Smooth muscle cell (in vitro differentiated cells): ENCODE data around the gene ITPRID2. TPM values are rescaled to one million over a fixed set of nuclear protein-coding genes. Genes with fewer than 3 reads are reported as not detected.

Source experiments
- DNase-seq: peaks from one replicate; lab custom pipeline; 2025; ENCODE audit not compliant: unreplicated experiment; lab: John Stamatoyannopoulos, UW
- H2AFZ ChIP-seq: fragments of 200-600 bp; sonication (generic); 2 replicates; pipeline ENCODE4 v1.6.0; 2016; ENCODE audit warnings: antibody characterized with exemption, low read depth, mild to moderate bottlenecking
- H3F3A ChIP-seq: fragments of 200-600 bp; sonication (generic); 2 replicates; pipeline ENCODE4 v1.6.0; 2017; ENCODE audit warnings: antibody characterized with exemption, low read depth
- H3K27ac ChIP-seq: fragments of 200-600 bp; sonication (generic); 2 replicates; pipeline ENCODE4 v1.5.1; 2016; ENCODE audit warnings: low read depth, mild to moderate bottlenecking
- H3K27me3 ChIP-seq: fragments of 200-600 bp; sonication (generic); 2 replicates; pipeline ENCODE4 v1.6.1; 2016; ENCODE audit warnings: low read depth, mild to moderate bottlenecking
- H3K36me3 ChIP-seq: fragments of 200-600 bp; sonication (generic); 2 replicates; pipeline ENCODE4 v1.5.1; 2016; ENCODE audit warnings: low read depth
- H3K4me1 ChIP-seq: fragments of 200-600 bp; sonication (generic); 2 replicates; pipeline ENCODE4 v1.5.1; 2016; ENCODE audit warnings: low read depth
- H3K4me2 ChIP-seq: fragments of 200-600 bp; sonication (generic); 2 replicates; pipeline ENCODE4 v1.6.0; 2016; ENCODE audit warnings: mild to moderate bottlenecking
- H3K4me3 ChIP-seq: fragments of 200-600 bp; sonication (generic); 2 replicates; pipeline ENCODE4 v1.5.1; 2016; ENCODE audit warnings: mild to moderate bottlenecking
- H3K79me2 ChIP-seq: fragments of 200-600 bp; sonication (generic); 2 replicates; pipeline ENCODE4 v1.6.0; 2016; ENCODE audit warnings: low read depth, mild to moderate bottlenecking
- H3K9ac ChIP-seq: fragments of 200-600 bp; sonication (generic); 2 replicates; pipeline ENCODE4 v1.6.0; 2016; ENCODE audit warnings: low read depth
- H3K9me3 ChIP-seq: fragments of 200-600 bp; sonication (generic); replicated peaks from 2 replicates; pipeline ENCODE4 v1.5.1; 2016; ENCODE audit warnings: low read depth
- H4K20me1 ChIP-seq: fragments of 200-600 bp; sonication (generic); 2 replicates; pipeline ENCODE4 v1.6.0; 2016; ENCODE audit warnings: low read depth
- CTCF ChIP-seq: fragments of 200-600 bp; sonication (generic); IDR thresholded peaks from 2 replicates; pipeline ENCODE4 v1.5.1; 2017; ENCODE audit warnings: borderline replicate concordance, mild to moderate bottlenecking, antibody characterized with exemption; ENCODE audit not compliant: insufficient read depth, poor library complexity, severe bottlenecking
- WGBS: methylation state at CpG from one replicate; pipeline ENCODE4 v1.1.7; 2016; ENCODE audit warnings: low lambda C conversion rate; 5-methylcytosine and 5-hydroxymethylcytosine counted together
- polyA plus RNA-seq: library from polyadenylated mRNA; unstranded; fragments of >200 nt; fragmentation: Nextera tagmentation; extraction: Ambion mirVana; gene quantifications from 2 replicates; pipeline ENCODE4 v1.2.1, GENCODE V29; 2016
- total RNA-seq: library from RNA; depleted of rRNA; stranded (reverse); fragments of >200 nt; gene quantifications from 2 replicates; pipeline ENCODE4 v1.2.3, GENCODE V29; 2014

ITPRID2 gene
- total RNA-seq (261 and 556 TPM in 2 replicates), polyA plus RNA-seq (28.2 and 72.2 TPM in 2 replicates)

- peaks cover 40% of the 10 kb centered on the region for H3K79me2 ChIP-seq
- peaks cover 28% of the 10 kb centered on the region for H3K4me1 ChIP-seq
- H4K20me1 ChIP-seq = peaks cover 34% of the 10 kb centered on the region
- H3K9ac ChIP-seq = peak within 1 kb of the TSS; percentile 85
- TF ChIP-seq CTCF = no peak
- H2AFZ ChIP-seq = peak within 1 kb of the TSS; percentile 95
- no peaks in the 10 kb centered on the region for H3K27me3 ChIP-seq
- peak within 1 kb of the TSS; percentile 80 for H3K4me3 ChIP-seq
- no peaks in the 10 kb centered on the region for H3K9me3 ChIP-seq
- peak; percentile 79 for DNase-seq
- H3F3A ChIP-seq = peaks cover 2% of the 10 kb centered on the region
- 2% methylated on average over 25 of the region's 58 CpGs for WGBS
- H3K27ac ChIP-seq = peak within 1 kb of the TSS; percentile 90
- H3K36me3 ChIP-seq = peaks cover 7% of the 10 kb centered on the region
- H3K4me2 ChIP-seq = peak within 1 kb of the TSS; percentile 93
Observed at GRCh38 chr2:181891258-181891965, at the start of gene ITPRID2. ITPRID2 (plus strand) TSS chr2:181891730; CDS start chr2:181892067, 337 bp downstream.

GRCh38 chr2:181844551-181845290 is 46.8 kb upstream of the ITPRID2 start:
- Histone ChIP-seq H3K9ac (no peak overlapping the region), H3K4me2 (no peak overlapping the region), H3K9me3 (no peaks in the 10 kb centered on the region), H3K4me1 (peaks cover 7% of the 10 kb centered on the region), H3K4me3 (no peak overlapping the region), H3K27ac (no peak overlapping the region), H3K27me3 (no peaks in the 10 kb centered on the region), H4K20me1 (no peaks in the 10 kb centered on the region), H3K36me3 (no peaks in the 10 kb centered on the region), H2AFZ (no peak overlapping the region), H3F3A (no peaks in the 10 kb centered on the region), H3K79me2 (no peaks in the 10 kb centered on the region)
- no peak for TF ChIP-seq CTCF
- WGBS = 100% methylated on average over 1 of the region's 1 CpG
- no peak for DNase-seq

- Histone ChIP-seq H3K79me2 (no peaks in the 10 kb centered on the region), H3K4me3 (no peak overlapping the region), H2AFZ (no peak overlapping the region), H3K4me1 (no peaks in the 10 kb centered on the region), H3K27me3 (no peaks in the 10 kb centered on the region), H3K9ac (no peak overlapping the region), H3K4me2 (no peak overlapping the region), H3K36me3 (no peaks in the 10 kb centered on the region), H4K20me1 (no peaks in the 10 kb centered on the region), H3K9me3 (no peaks in the 10 kb centered on the region), H3F3A (no peaks in the 10 kb centered on the region), H3K27ac (no peak overlapping the region)
- DNase-seq = no peak
- WGBS = 93% methylated on average over 4 of the region's 4 CpGs
- TF ChIP-seq CTCF = no peak
Observed at GRCh38 chr2:181846399-181847197, 44.9 kb upstream of the ITPRID2 start.
